Loucy (cell line): ENCODE measurements around the gene HOXB8.

Experiments used
- CTCF ChIP-seq: fragments of 200-600 bp; sonication (generic); conservative IDR thresholded peaks from 2 replicates; pipeline ENCODE4 v1.5.1; 2014; ENCODE audit warnings: mild to moderate bottlenecking, antibody characterized with exemption, low read length
- EZH2phosphoT487 ChIP-seq: fragments of 200-600 bp; IDR thresholded peaks from 2 replicates; pipeline ENCODE4 v1.6.1; 2018; ENCODE audit warnings: antibody characterized with exemption, mild to moderate bottlenecking, moderate library complexity, borderline replicate concordance

GRCh38 chr17:48609033-48609432 lies 6.1 kb downstream of the HOXB8 start:
- no peak for TF ChIP-seq CTCF
- no peak for TF ChIP-seq EZH2phosphoT487
